Tibial artery (tissue), 4 donors: ENCODE data around the gene SCGB1A1.

Source experiments
- DNase-seq, 2 donors: peaks; one replicate each; pipeline ENCODE4 v3.0.0-alpha.2; 2019
- H3K27ac ChIP-seq, 2 donors: fragments of 200-600 bp; sonication (generic) in 1 of 2; 1 replicate in 1 of 2; 2 replicates in 1 of 2; pipeline ENCODE4 v1.5.1; 2018 to 2019; ENCODE audit warnings: mild to moderate bottlenecking in 1 of 2
- H3K27me3 ChIP-seq, 2 donors: fragments of 200-600 bp; sonication (generic) in 1 of 2; one replicate each; pipeline versions ENCODE4 v1.5.1 to v1.6.0; 2016 to 2019
- H3K36me3 ChIP-seq, 3 donors: fragments of 200-600 bp; sonication (generic) in 2 of 3; one replicate each; pipeline ENCODE4 v1.5.1; 2016 to 2019; ENCODE audit warnings: mild to moderate bottlenecking in 2 of 3
- H3K4me1 ChIP-seq, 4 donors: fragments of 200-600 bp; sonication (generic) in 2 of 4; 1 replicate in 3 of 4; 2 replicates in 1 of 4; pipeline ENCODE4 v1.5.1; 2016 to 2019
- H3K4me3 ChIP-seq, 2 donors: fragments of 200-600 bp; sonication (generic) in 1 of 2; 1 replicate in 1 of 2; 2 replicates in 1 of 2; pipeline ENCODE4 v1.5.1; 2018 to 2019; ENCODE audit warnings: mild to moderate bottlenecking in 2 of 2
- H3K9me3 ChIP-seq, 3 donors: fragments of 200-600 bp; sonication (generic) in 1 of 3; one replicate each; pipeline ENCODE4 v1.5.1; 2016 to 2019
- CTCF ChIP-seq, 2 experiments: fragments of 200-600 bp in 1 of 2; fragments of 450-650 bp in 1 of 2; IDR thresholded peaks; one replicate each; pipeline ENCODE4 v1.5.1; 2017 to 2019; ENCODE audit warnings: antibody characterized with exemption in 2 of 2, mild to moderate bottlenecking in 1 of 2, moderate library complexity in 1 of 2
- intact Hi-C: fragments of 100-400 bp; cut with DNase I; formaldehyde crosslinking; loops from one replicate; pipeline ENCODE4 v1.15.0; 2023; ENCODE audit warnings: low total_unique reads

SCGB1A1 gene

GRCh38 chr11:62399172-62399877, 19.5 kb upstream of the SCGB1A1 start:
- peak overlapping the region; percentile 79 to 82 for H3K27ac ChIP-seq
- no peaks in the 10 kb centered on the region for H3K9me3 ChIP-seq
- TF ChIP-seq CTCF (IDR thresholded peaks at IDR 0.05) = no peak
- H3K27me3 ChIP-seq = no peaks in the 10 kb centered on the region
- H3K36me3 ChIP-seq = no peaks in the 10 kb centered on the region
- peak overlapping the region in 1 of 2 donors; percentile 10 for H3K4me3 ChIP-seq
- DNase-seq = peak; percentile 50 to 85
- intact Hi-C loops = loop anchor here (5.0 to 10.0 kb wide), 2 partner anchors 143 to 295 kb away; no protein-coding TSS in a partner anchor
- H3K4me1 ChIP-seq = peaks cover 8 to 78% (median 67%) of the 10 kb centered on the region in 4 donors

GRCh38 chr11:62399878-62400266, 19.0 kb upstream of the SCGB1A1 start:
- intact Hi-C loops = loop anchor here (5.0 to 10.0 kb wide), 2 partner anchors 142 to 295 kb away; no protein-coding TSS in a partner anchor
- no peak for DNase-seq
- H3K27ac ChIP-seq = peak overlapping the region; percentile 79 to 82

GRCh38 chr11:62400281-62400680, 18.6 kb upstream of the SCGB1A1 start:
- H3K36me3 ChIP-seq = no peaks in the 10 kb centered on the region
- TF ChIP-seq CTCF (IDR thresholded peaks at IDR 0.05) = no peak
- H3K27me3 ChIP-seq = no peaks in the 10 kb centered on the region
- H3K4me3 ChIP-seq = no peak overlapping the region
- H3K27ac ChIP-seq = peak overlapping the region; percentile 79 to 82
- intact Hi-C loops = no loop called here
- H3K9me3 ChIP-seq = no peaks in the 10 kb centered on the region
- H3K4me1 ChIP-seq = peaks cover 8 to 74% (median 64%) of the 10 kb centered on the region in 4 donors
- DNase-seq = no peak

More at GRCh38 chr11:62399878-62400266, 19.0 kb upstream of the SCGB1A1 start:
- Histone ChIP-seq H3K4me3 (no peak overlapping the region), H3K27me3 (no peaks in the 10 kb centered on the region), H3K4me1 (peaks cover 8 to 78% (median 67%) of the 10 kb centered on the region in 4 donors), H3K9me3 (no peaks in the 10 kb centered on the region), H3K36me3 (no peaks in the 10 kb centered on the region)
- TF ChIP-seq CTCF (IDR thresholded peaks at IDR 0.05) = no peak

GRCh38 chr11:62400760-62401159, 18.1 kb upstream of the SCGB1A1 start:
- intact Hi-C loops = no loop called here
- peak; percentile 75 to 93 for DNase-seq
- no peak for TF ChIP-seq CTCF (IDR thresholded peaks at IDR 0.05)
- no peak overlapping the region for H3K4me3 ChIP-seq
- peaks cover 8 to 69% (median 60%) of the 10 kb centered on the region in 4 donors for H3K4me1 ChIP-seq
- H3K27ac ChIP-seq = peak overlapping the region; percentile 79 to 82
- H3K36me3 ChIP-seq = no peaks in the 10 kb centered on the region
- H3K27me3 ChIP-seq = no peaks in the 10 kb centered on the region
- no peaks in the 10 kb centered on the region for H3K9me3 ChIP-seq

- Histone ChIP-seq H3K36me3 (no peaks in the 10 kb centered on the region), H3K27me3 (no peaks in the 10 kb centered on the region), H3K4me1 (peaks cover 8 to 64% (median 58%) of the 10 kb centered on the region in 4 donors), H3K4me3 (no peak overlapping the region), H3K9me3 (no peaks in the 10 kb centered on the region), H3K27ac (peak overlapping the region; percentile 79 to 82)
- intact Hi-C loops = no loop called here
- no peak for DNase-seq
- TF ChIP-seq CTCF (IDR thresholded peaks at IDR 0.05) = no peak
Observed at GRCh38 chr11:62401356-62401755, 17.5 kb upstream of the SCGB1A1 start.
